Measurements from ENCODE around the gene SDK2. TPM values are rescaled to one million over a fixed set of nuclear protein-coding genes. Genes with fewer than 3 reads are reported as not detected.

Gene SDK2
- total RNA-seq, 2 donors from 2014 or later = 16.5 to 26.3 TPM

GRCh38 chr17:73498176-73498575 lies 146.1 kb downstream of the SDK2 start:
- Histone ChIP-seq H3K4me3 (no peak overlapping the region), H3K27me3 (replicated peaks; ENCODE audit: insufficient read depth) (no peaks in the 10 kb centered on the region), H3K9me3 (no peaks in the 10 kb centered on the region), H3K4me1 (replicated peaks) (no peaks in the 10 kb centered on the region), H3K36me3 (no peaks in the 10 kb centered on the region), H3K27ac (no peak overlapping the region)
- WGBS = 50% methylated on average over 8 of the region's 8 CpGs
- intact Hi-C loops (cut with DNase I) = no loop called here
- TF ChIP-seq, protein P1, sequence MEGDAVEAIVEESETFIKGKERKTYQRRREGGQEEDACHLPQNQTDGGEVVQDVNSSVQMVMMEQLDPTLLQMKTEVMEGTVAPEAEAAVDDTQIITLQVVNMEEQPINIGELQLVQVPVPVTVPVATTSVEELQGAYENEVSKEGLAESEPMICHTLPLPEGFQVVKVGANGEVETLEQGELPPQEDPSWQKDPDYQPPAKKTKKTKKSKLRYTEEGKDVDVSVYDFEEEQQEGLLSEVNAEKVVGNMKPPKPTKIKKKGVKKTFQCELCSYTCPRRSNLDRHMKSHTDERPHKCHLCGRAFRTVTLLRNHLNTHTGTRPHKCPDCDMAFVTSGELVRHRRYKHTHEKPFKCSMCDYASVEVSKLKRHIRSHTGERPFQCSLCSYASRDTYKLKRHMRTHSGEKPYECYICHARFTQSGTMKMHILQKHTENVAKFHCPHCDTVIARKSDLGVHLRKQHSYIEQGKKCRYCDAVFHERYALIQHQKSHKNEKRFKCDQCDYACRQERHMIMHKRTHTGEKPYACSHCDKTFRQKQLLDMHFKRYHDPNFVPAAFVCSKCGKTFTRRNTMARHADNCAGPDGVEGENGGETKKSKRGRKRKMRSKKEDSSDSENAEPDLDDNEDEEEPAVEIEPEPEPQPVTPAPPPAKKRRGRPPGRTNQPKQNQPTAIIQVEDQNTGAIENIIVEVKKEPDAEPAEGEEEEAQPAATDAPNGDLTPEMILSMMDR (IDR thresholded peaks at IDR 0.05) = no peak
- TF ChIP-seq POLR2AphosphoS5 (IDR thresholded peaks at IDR 0.05) (no peak), POLR2A (IDR thresholded peaks at IDR 0.05) (no peak)
- DNase-seq (ENCODE audit: low spot score) = no peak

DNA sequence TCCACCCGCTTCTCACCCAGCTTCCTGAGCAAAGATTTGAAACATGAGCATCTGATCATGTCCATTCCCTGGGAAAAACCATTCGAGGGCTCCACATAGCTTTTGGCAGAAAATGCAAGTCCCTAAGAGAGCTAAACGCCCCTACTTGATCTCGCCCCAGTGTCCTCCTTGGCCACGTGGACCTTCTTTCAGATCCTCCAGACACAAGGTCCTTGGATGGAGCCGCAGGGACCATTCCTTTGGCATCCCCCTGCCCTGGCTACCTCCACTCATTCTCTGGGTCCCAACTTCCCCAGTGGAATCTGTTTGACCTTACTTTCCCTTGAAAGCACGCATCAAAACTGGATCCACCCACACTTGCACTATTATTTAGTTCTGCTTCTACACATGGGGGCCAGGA lies 146.5 kb downstream of the SDK2 start:
- H3K4me3 ChIP-seq = no peak overlapping the region
- H3K27me3 ChIP-seq (replicated peaks; ENCODE audit: insufficient read depth) = no peaks in the 10 kb centered on the region
- H3K36me3 ChIP-seq = no peaks in the 10 kb centered on the region
- TF ChIP-seq, protein P1 (IDR thresholded peaks at IDR 0.05) = no peak
- TF ChIP-seq POLR2AphosphoS5 (IDR thresholded peaks at IDR 0.05) = no peak
- TF ChIP-seq POLR2A (IDR thresholded peaks at IDR 0.05) = no peak
- 93% methylated on average over 7 of the region's 7 CpGs for WGBS
- H3K9me3 ChIP-seq = no peaks in the 10 kb centered on the region
- H3K4me1 ChIP-seq (replicated peaks) = no peaks in the 10 kb centered on the region
- H3K27ac ChIP-seq = no peak overlapping the region
- intact Hi-C loops (cut with DNase I) = no loop called here
- DNase-seq (ENCODE audit: low spot score) = no peak

DNA sequence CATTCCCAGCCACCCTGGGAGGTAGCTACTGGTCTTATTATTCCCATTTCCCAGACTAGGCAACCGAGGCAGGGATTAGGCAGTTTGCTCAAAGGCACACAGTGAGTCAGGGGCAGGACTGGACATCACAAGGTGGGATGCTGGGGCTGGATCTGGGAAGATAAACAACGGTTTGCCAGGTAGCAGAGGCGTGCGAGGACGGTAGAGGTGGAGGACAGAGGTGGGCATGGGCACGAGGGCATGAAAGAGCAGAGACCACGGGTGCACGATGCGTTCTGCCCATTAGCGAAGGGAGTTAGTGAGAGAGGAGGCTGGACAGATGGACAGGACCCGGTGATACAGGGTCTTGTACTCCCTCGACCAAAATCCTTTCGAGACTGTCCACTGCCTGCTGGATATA lies 148.0 kb downstream of the SDK2 start:
- no peak for DNase-seq (ENCODE audit: low spot score)
- H3K4me3 ChIP-seq = no peak overlapping the region
- intact Hi-C loops (cut with DNase I) = no loop called here
- TF ChIP-seq POLR2A (IDR thresholded peaks at IDR 0.05) = no peak
- no peak for TF ChIP-seq POLR2AphosphoS5 (IDR thresholded peaks at IDR 0.05)
- TF ChIP-seq, protein P1 (IDR thresholded peaks at IDR 0.05) = no peak
- H3K27me3 ChIP-seq (replicated peaks; ENCODE audit: insufficient read depth) = no peaks in the 10 kb centered on the region
- no peaks in the 10 kb centered on the region for H3K9me3 ChIP-seq
- no peaks in the 10 kb centered on the region for H3K36me3 ChIP-seq
- no peak overlapping the region for H3K27ac ChIP-seq
- WGBS = 93% methylated on average over 13 of the region's 13 CpGs
- no peaks in the 10 kb centered on the region for H3K4me1 ChIP-seq (replicated peaks)

DNA sequence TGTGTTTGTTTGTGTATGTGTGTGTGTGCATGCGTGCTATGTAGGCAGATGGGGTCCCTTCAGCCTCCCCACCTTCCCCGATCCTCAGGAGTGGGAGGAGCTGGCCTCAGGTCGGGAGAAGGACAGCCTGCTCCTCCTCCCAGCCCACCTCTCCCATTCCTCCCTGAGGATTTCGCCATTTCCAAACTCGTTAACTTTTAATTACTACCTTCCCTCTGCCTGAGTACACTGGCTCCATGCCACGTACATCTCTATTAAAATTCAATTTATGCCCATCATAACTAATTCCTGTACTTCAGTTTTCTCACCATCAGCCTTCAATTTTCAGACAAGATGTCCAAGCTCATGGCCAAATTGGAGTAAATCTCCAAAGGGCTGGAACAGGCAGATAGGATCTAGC lies 148.6 kb downstream of the SDK2 start:
- TF ChIP-seq, protein P1 (IDR thresholded peaks at IDR 0.05) = no peak
- peak; percentile 21 for TF ChIP-seq POLR2AphosphoS5 (IDR thresholded peaks at IDR 0.05)
- TF ChIP-seq POLR2A (IDR thresholded peaks at IDR 0.05) = no peak
- H3K4me3 ChIP-seq = no peak overlapping the region
- H3K4me1 ChIP-seq (replicated peaks) = no peaks in the 10 kb centered on the region
- intact Hi-C loops (cut with DNase I) = no loop called here
- H3K27ac ChIP-seq = no peak overlapping the region
- WGBS = 41% methylated on average over 6 of the region's 6 CpGs
- no peaks in the 10 kb centered on the region for H3K9me3 ChIP-seq
- DNase-seq (ENCODE audit: low spot score) = no peak
- H3K36me3 ChIP-seq = no peaks in the 10 kb centered on the region
- no peaks in the 10 kb centered on the region for H3K27me3 ChIP-seq (replicated peaks; ENCODE audit: insufficient read depth)

DNA sequence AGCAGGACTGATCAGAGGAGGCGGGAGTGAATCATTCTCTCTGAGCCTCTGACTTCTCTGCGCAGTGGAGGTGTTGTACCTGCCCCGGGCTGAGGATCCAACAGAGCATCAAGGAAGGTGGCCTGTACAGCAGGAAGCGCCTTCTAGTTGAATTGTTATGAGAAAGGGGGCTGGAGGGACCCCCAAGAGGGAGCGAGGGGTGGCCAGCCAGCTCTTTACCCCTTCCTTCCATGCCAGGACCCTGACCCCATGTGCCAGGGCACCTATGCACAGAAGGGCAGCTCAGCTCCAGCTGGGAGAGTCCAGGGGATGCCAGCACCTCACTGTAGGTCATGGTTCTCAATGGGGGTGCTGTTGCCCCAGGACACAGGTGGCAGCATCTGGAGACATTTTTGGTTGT lies 149.3 kb downstream of the SDK2 start:
- Histone ChIP-seq H3K4me1 (replicated peaks) (no peaks in the 10 kb centered on the region), H3K4me3 (no peak overlapping the region), H3K27me3 (replicated peaks; ENCODE audit: insufficient read depth) (no peaks in the 10 kb centered on the region), H3K27ac (no peak overlapping the region), H3K36me3 (no peaks in the 10 kb centered on the region), H3K9me3 (no peaks in the 10 kb centered on the region)
- intact Hi-C loops (cut with DNase I) = no loop called here
- TF ChIP-seq POLR2A (IDR thresholded peaks at IDR 0.05) (no peak), POLR2AphosphoS5 (IDR thresholded peaks at IDR 0.05) (no peak)
- TF ChIP-seq, protein P1 (IDR thresholded peaks at IDR 0.05) = no peak
- WGBS = 95% methylated on average over 5 of the region's 5 CpGs
- no peak for DNase-seq (ENCODE audit: low spot score)

Data from prostate gland (tissue), 2 donors.